NOMO-1 treated with DMSO at 0.1 percent for 48 hours (cell line): ENCODE data around the gene PCYT1B.
"Not testable (repeated sequence)": the region's sequence is repeated elsewhere in the genome, so short reads cannot be mapped to it uniquely, and the experiment has no call there.

ENCODE experiments used
- DNase-seq: peaks from one replicate; lab custom pipeline; 2025; ENCODE audit not compliant: unreplicated experiment; lab: John Stamatoyannopoulos, UW

PCYT1B gene

GRCh38 chrX:24647257-24648058 is at the start of gene PCYT1B:
TSS of gene PCYT1B (minus strand) at chrX:24647347. CDS start at chrX:24647105, 242 bp downstream.
- DNase-seq, result peak; percentile 40

DNA sequence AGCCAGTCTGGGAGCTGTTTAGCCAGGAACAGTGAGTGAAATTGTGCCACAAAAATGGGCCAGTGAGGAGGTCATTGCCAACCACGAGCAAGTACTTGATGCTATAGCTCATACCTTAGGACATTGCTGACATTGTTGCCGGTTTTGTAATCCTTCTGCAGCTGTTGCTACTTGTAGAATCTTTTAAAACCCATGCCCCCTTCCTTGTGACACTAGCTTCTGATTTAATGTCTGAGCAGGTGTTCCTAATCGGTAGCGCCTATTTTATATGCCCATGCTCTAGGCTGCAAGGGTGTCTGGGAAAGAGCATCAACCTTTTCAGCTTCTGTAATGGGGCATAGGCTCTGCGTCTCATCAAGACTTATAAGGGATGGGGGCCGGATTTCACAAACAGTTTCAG is 49.1 kb upstream of the PCYT1B start:
- DNase-seq, result no peak

DNA sequence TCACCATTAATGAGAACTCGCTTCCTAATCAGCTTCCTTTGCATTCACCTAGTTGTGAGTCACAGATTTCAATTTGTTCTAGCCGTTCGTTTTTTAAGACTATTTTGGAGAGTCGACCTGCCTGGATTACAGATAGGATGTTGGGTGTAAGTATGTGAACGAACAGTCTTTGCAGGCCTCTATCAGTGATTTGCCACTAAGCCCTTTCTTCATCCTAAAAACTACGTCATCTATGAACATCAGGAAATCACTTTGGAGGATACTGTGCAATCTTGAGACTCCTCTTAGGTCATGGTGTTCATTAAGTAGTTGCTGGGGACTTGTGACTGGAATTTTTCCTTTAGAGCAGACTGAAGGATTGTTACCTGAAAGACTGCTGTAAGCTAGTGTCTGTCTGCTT is 47.7 kb upstream of the PCYT1B start:
- DNase-seq, result no peak

GRCh38 chrX:24693453-24694202 is 46.5 kb upstream of the PCYT1B start, which contains the start of gene POLA1:
TSS of gene POLA1 (plus strand) at chrX:24693918. CDS start at chrX:24693962, 44 bp downstream.
- peak; percentile 83 for DNase-seq

GRCh38 chrX:24692305-24692704 is 45.2 kb upstream of the PCYT1B start:
- DNase-seq, result no peak

- no peak for DNase-seq
Observed at GRCh38 chrX:24684048-24684447, 36.9 kb upstream of the PCYT1B start.

DNA sequence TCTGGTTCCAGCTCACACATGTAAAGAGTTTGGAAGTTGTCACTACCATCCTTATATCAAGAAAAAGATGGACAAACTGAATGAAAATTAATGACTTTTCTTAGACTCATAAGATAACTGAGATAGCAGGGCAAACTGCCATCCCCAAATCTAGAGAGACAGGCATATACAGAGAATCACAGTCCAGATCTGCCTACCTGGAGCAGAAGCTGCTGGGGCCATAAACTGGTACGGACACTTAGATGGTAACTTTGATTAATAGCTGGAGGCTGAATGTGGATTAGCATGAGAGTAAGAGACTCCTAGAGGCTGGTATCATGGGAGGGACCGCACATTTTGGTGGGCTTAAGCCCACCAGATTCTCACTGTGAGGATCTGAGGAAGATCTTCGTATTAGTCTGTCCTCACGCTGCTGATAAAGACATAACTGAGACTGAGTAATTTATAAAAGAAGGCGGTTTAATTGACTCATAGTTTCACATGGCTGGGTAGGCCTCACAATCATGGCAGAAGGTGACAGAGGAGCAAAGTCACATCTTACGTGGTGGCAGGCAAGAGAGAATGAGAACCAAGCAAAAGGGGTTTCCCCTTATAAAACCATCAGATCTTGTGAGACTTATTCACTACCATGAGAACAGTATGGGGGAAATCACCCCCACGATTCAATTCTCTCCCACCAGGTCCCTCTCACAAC is 35.7 kb upstream of the PCYT1B start:
- no peak for DNase-seq

DNA sequence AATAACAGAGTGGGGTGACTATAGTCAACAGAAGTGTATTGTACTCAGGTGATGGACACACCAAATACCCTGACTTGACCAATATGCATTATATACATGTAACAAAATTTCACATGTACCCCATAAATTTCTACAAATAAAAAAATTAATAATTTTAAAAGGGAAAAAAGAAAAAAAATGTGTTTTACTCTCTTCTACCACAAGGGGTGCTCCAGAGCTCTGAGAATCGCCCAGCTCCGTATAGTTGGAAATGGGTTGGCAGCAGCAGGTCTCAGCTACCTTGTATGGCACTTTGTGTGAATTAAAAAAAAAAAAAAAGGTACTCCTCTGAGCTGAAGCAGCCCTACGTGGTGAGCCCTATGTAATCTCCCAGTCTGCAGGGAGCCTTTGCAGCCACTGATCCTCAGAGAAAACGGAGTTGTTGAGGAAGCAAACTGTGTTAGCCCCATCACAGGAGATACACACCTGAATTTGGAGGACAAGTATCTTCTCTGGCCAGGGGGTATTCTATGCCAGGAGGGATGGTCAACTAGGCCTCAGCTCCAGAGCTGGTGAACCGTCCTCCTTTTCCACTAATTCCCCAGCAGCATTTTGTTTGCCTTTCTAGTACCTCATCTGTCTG is 29.4 kb upstream of the PCYT1B start:
- no peak for DNase-seq

GRCh38 chrX:24673424-24673823 is 26.3 kb upstream of the PCYT1B start:
- no peak for DNase-seq

GRCh38 chrX:24672701-24673190 is 25.6 kb upstream of the PCYT1B start:
- no peak for DNase-seq

- no peak for DNase-seq
Observed at GRCh38 chrX:24668111-24668510, 21.0 kb upstream of the PCYT1B start.

DNA sequence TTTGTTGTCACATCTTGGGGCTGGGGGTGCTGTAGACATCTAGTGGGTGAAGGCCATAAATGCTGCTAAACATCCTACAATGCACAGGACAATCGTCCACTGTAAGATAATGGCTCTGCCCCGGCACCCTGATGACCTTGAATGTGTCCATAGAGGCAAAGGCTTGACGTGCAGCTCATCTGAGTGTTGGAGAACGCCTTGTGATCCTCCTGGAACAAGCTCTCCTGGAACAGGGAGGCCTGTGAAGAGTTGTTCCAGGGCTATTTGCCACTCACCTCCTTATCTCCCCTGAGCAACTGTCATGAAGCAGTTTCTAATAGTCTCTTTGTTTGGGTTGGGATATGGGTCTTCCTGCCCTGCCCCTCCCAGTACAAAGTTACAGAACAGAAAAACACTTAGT is 15.2 kb upstream of the PCYT1B start:
- no peak for DNase-seq

- no peak for DNase-seq
Observed at GRCh38 chrX:24661292-24661691, 14.1 kb upstream of the PCYT1B start.

DNA sequence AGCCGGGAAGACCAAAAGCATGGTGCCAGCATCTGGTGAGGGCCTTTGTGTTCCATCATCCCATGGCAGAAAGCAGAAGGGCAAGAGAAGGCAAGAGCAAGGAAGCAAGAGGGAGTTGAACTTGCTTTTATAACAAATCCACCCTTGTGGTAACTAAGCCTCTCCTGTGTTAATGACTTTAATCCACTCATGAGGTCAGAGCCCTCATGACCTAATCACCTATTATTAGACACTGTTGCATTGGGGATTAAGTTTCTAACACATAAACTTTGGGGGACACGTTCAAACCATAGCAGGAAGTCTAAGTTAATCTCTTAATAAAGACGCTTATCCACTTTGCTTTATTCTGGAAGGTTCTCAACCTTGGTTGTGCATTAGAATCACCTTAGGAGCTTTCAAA is 12.5 kb upstream of the PCYT1B start:
- DNase-seq, result no peak

DNA sequence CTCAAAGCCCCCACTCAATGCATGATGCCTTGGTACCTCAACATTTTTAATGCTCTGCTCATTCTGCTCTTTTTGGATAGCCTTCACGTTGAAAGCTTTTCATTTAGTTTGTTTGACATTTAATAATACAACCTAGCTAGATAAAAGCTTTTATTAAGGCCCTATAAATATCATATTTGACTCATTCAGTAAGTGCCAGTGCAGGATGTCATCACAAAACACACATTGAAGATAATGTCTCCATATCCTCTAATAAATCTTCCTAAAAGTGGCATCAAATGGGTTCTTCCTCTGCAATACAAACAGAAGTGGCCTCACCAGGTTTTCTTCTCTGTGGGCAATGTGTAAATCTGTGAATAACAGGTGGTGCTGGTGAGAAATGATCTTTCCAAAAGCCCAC is 12.0 kb upstream of the PCYT1B start:
- no peak for DNase-seq

DNA sequence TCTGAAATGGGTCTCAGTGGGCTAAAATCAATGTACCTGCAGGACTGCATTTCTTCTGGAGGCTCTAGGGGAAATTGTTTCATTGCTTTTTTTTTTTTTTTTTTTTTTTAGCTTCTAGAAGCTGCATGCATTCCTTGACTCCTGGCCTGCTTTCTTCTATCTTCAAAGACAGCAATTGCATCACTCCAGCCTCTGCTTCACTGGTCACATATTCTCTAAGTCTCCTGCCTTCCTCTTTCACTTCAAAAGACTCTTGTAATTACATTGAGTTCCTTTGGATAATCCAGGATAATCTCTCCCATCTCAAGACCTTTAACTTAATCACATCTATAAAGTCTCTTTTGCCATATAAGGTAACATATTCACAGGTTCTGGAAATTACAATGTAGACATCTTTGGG is 11.3 kb upstream of the PCYT1B start:
- no peak for DNase-seq

- DNase-seq, result no peak
Observed at GRCh38 chrX:24657671-24658386, 10.7 kb upstream of the PCYT1B start.

GRCh38 chrX:24655679-24656078 is 8.5 kb upstream of the PCYT1B start:
- not testable (repeated sequence) for DNase-seq

DNA sequence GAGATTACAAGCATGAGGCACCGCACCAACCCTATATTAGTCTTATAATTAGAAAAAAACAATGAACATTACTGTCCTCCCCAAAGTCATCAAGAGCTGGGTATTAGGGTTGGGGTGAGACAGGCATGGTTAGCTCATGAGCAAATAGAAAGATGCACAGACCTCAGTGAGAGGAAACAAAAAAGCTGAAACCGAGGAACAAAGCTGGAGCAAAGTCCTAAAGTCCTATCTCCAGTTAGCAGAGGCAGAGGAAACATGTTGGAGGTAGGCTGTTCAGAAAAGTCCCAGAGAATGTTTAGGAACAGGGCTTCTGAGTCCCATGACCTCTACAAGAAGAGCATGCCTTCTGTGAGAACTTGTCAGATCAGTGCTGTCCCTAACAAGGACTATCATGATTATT is 4.6 kb upstream of the PCYT1B start:
- DNase-seq, result no peak

DNA sequence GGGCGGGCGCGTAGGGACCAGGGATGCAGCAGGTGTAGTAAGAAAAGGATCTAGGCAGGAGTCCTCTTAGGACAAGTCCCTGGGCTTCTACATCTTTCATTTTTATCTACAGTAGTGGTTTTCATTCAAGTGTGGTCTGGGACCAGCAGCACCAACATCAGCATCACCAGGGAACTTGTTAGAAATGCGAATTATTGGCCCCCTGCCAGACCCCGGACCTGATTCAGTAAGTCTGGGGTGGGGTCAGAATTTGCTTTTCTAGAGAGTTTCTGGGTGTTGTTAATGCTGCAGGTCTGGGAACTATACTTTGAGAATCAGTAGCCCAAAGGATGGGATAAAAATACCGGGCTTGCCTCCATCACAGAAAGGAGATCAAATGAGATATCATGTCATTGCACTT is 1.3 kb upstream of the PCYT1B start:
- no peak for DNase-seq
